ENCODE data around the gene FAM3B.

The FAM3B gene

DNA sequence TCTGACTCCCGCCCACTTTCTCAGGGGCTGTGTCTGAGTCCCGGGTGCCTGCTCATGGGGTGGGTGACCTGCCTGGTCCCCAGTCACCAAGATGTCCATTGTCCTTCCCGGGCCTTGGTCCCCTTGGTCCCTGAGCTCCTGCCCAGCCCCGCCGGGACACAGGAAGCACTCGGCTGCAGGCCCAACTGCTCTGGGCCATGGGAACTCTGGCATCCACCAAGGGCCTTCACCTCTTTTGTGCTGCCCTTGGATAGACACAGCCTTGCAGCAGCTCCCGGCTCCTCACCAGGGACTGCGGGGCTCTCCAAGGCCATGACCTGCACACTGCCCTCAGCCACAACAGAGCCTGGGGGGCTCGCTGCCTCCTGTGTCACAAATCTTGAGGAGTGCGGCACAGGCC is 87.4 kb downstream of the FAM3B start:
- no peak overlapping the region for H3K9ac ChIP-seq (ENCODE audit: low read length)
- no peak for DNase-seq (ENCODE audit: low read depth)

GRCh38 chr21:41405321-41405720 is 88.7 kb downstream of the FAM3B start:
- no peaks in the 10 kb centered on the region for H3K9me3 ChIP-seq (ENCODE audit: control insufficient read depth, low read length)
- H3K36me3 ChIP-seq (ENCODE audit: control insufficient read depth, insufficient read depth, low read length, severe bottlenecking): peaks cover 35% of the 10 kb centered on the region
- H3K4me1 ChIP-seq (ENCODE audit: control insufficient read depth, insufficient read depth, low read length): peaks cover 3% of the 10 kb centered on the region
- H3K4me3 ChIP-seq (ENCODE audit: low read length): no peak overlapping the region
- H3K27me3 ChIP-seq (replicated peaks; ENCODE audit: control insufficient read depth, insufficient read depth, low read length): no peaks in the 10 kb centered on the region
- DNase-seq (ENCODE audit: low read depth): no peak
- H3K9ac ChIP-seq (ENCODE audit: low read length): no peak overlapping the region

More for the DNA sequence above, 87.4 kb downstream of the FAM3B start:
- no peaks in the 10 kb centered on the region for H3K9me3 ChIP-seq (ENCODE audit: control insufficient read depth, low read length)
- no peaks in the 10 kb centered on the region for H3K27me3 ChIP-seq (replicated peaks; ENCODE audit: control insufficient read depth, insufficient read depth, low read length)
- no peak overlapping the region for H3K4me3 ChIP-seq (ENCODE audit: low read length)
- H3K4me1 ChIP-seq (ENCODE audit: control insufficient read depth, insufficient read depth, low read length): peaks cover 3% of the 10 kb centered on the region
- H3K36me3 ChIP-seq (ENCODE audit: control insufficient read depth, insufficient read depth, low read length, severe bottlenecking): peaks cover 29% of the 10 kb centered on the region

GRCh38 chr21:41406340-41406739 is 89.7 kb downstream of the FAM3B start:
- H3K27me3 ChIP-seq (replicated peaks; ENCODE audit: control insufficient read depth, insufficient read depth, low read length): no peaks in the 10 kb centered on the region
- DNase-seq (ENCODE audit: low read depth): no peak
- H3K9me3 ChIP-seq (ENCODE audit: control insufficient read depth, low read length): peaks cover 3% of the 10 kb centered on the region
- peaks cover 5% of the 10 kb centered on the region for H3K4me1 ChIP-seq (ENCODE audit: control insufficient read depth, insufficient read depth, low read length)
- H3K4me3 ChIP-seq (ENCODE audit: low read length): no peak overlapping the region
- H3K36me3 ChIP-seq (ENCODE audit: control insufficient read depth, insufficient read depth, low read length, severe bottlenecking): peaks cover 35% of the 10 kb centered on the region
- H3K9ac ChIP-seq (ENCODE audit: low read length): no peak overlapping the region
